DMS114 treated with DMSO at 0.1 percent for 48 hours (cell line): ENCODE data around the gene PKIG.
"Not testable (repeated sequence)": the region's sequence is repeated elsewhere in the genome, so short reads cannot be mapped to it uniquely, and the experiment has no call there.

Source experiments
- DNase-seq: peaks from one replicate; lab custom pipeline; 2025; ENCODE audit not compliant: unreplicated experiment; lab: John Stamatoyannopoulos, UW

PKIG gene

GRCh38 chr20:44571362-44571988 is 10.9 kb upstream of the PKIG start:
- DNase-seq, result no peak

- DNase-seq, result peak; percentile 16
Observed at GRCh38 chr20:44572551-44573500, 9.6 kb upstream of the PKIG start.

DNA sequence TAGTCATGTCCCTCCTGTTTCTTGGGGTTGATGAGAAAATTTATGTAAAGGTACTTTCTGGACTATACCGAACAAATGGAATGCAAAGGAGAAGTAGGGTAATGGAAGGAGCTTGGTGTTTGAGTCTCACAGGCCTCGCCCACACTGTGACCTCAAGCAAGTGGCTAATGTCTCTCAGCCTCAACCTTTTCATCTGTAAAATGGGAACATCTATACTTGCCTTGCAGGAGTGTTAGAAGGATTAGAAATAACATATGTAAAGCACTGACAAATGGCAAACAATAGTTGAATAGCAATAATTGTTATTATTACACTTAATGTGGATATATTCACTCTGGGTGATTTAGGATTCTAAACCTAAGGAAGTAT is 8.9 kb upstream of the PKIG start:
- no peak for DNase-seq

DNA sequence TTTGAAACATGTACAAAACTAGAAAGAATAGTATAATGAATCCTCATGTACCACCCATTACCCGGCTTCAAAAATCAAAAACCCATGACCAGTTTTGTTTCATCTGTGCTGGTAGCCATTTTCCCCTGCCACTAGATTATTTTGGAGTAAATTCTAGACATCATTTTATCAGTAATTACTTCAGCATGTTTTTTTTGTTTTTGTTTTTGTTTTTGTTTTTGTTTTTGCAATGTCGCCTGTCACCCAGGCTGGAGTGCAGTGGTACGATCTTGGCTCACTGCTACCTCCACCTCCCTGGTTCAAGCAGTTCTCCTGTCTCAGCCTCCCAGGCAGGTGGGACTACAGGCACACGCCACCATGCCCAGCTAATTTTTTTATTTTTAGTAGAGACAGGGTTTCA is 8.0 kb upstream of the PKIG start:
- DNase-seq, result no peak

DNA sequence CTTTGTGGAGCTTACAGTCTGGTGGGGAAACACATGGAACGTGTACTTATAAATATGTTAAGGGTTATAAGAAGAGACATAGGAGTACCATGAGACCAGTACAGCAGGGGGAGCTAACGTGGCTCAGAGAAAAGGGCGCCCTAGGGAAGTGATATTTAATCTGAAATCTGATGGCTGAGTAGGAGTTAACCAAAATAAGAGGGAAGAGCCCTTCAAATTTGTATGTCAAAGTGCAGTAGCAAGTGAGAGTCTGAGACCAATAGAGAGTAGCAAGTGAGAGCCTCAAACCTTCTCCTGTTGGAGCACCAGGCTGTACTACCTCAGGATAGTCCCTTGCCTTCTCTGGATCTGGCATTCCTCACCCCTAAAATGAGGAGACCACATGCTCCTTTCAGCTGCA is 6.1 kb upstream of the PKIG start:
- DNase-seq, result no peak

- DNase-seq, result no peak
Observed at GRCh38 chr20:44579313-44580081, 2.9 kb upstream of the PKIG start.

- no peak for DNase-seq
Observed at GRCh38 chr20:44580581-44581268, 1.7 kb upstream of the PKIG start.

- no peak for DNase-seq
Observed at GRCh38 chr20:44581515-44581914, 864 bp upstream of the PKIG start.

DNA sequence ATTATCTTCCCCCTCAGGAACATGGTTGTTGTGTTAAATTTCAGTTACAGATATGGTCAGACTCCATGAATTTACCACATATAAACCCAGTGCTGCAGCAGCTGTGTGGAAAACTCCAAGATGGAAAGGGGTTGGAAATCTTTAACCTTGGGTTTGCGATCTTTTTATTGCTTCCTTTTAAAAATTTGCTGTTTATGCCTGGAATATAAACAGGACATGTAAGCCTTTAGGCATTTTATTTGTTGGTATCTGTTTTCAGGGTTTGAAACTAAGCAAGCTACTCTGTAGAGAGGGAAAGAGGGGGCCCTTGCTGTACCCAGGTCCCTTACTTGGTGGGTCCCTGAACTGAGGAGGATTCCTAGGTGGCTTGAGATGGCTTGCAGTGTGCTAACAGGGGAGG is 778 bp downstream of the PKIG start:
- DNase-seq, result no peak

DNA sequence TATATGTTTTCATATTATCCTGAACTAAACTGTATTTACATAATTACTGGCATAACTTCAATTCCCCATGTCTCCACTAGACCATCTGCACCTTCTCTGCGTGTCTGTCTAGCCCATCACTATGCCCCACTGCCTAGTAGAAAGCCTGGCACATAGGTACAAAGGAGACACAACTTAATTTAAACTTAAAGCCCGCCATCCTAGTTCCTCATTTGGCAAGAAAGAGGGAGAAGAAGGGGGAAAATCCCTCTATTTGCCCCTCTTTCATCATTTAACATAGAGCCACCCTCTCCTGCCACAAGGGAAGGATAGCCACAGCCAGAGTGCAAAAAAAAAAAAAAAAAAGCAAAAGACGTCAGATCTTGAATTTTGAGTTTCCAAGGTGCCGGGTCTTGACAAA is 1.8 kb downstream of the PKIG start:
- DNase-seq, result no peak

DNA sequence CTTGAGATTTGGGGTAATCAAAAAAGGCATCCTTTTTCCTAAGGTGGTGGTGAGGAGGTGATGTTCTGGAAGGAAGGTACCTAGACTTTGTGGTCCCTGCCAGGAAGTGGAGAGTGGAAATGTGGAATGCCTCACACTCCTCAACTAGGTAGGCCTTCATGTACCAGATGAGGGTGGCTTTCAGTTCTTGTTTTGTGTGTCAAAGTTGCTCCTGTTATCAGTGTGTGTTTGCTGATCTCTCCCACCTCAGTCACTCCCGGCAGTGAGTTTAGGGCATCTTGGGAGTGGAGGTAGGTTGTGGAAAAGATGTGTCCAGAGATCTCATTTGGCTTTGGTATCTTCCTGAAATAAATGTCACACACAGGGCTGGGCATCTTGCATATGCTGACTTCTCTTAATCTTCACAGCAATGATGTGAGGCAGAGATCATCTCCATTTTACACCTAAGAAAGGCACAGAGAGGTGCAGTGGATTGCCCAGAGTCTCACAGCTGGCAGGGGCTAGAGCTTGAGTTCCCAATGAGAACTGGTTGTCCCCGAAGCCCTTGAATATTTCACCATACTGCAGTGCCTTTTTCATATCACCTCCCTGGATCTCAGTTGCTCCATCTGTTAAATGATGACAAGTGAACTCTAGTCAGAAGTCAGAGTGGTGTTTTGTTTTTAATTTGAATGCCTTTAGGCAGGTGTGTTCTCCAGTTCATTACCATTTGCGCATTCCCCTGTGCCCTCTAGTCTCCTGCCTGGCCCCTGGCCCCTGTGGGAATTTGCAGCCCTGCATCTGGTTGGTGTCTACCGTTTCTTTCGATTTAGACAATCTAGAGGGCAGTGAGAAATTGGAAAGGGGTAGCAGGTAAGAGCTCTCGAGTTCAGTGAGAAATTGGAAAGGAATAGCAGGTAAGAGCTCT is 2.9 kb downstream of the PKIG start:
- no peak for DNase-seq

DNA sequence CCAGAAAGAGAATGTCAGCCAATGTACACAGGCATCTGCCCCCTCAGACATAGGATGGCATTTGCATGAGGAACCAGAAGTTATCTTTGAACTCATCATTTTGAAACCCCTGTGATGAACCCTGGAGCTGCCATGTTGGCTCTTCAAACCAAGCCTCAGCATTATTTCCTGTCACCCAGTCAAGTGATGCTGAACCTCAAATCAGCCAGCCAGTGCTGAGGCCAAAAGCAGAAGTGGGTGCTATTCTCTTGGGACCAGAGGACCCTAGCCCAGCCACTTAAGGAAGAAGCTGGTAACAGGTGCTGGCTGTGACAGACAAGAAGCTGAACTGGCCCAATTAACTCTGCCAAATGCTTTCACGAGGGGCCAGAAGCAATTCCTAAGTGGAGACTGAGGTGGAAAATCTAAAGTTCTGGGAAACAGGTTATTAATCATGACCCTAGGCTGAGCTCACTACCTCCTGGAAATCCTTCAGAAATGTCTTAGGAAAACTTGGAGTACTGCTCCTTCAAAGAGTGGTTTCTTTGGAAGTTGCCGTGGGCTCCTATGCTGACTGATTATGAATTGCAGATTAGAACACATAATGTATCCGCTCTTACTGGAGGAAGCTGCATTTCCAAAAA is 4.0 kb downstream of the PKIG start:
- DNase-seq, result no peak

DNA sequence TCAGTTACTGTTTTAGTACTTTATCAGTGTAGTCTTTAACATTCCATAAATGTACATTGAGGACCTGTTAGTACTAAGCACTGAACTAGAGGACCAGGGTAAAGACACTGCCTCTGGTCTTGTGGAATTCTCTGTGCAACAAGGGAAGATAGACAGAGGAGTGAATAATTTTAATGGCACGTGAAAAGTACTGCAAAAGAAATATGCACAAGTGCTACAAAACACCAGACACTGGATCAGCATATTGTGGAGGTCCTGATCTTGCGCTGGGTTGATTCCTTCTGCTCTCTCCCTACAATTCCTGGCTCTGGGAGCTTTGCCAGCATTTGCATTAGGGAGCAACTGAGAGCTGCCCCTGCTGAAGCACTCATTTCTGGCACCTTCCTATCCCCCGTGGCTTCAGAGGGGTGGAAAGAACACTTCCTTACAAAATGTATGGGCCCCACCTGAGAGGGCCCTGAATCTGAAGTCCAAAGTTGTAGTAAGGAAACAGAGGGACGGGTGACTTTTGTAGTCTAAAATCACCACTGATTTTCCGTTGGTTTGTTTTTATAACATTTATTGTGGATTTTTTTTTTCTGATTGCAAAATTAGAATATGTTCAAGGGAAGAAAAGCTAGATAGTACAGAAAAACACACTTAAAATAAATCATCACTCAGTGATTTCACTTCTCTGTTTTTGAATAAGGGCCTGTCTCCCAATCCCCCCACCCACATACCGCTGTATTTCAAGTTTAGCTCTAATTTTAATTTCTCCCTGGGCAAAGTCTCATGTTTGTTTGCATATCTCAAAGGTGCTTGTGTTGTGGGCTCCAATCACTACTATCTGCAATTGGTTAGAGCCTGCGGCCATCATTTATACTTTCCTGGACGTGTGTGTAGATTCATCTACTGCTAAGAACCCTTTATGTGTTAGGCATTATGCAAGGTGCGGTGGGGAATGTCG is 4.9 kb downstream of the PKIG start:
- no peak for DNase-seq

GRCh38 chr20:44588321-44588720 is 5.9 kb downstream of the PKIG start:
- DNase-seq, result not testable (repeated sequence)

DNA sequence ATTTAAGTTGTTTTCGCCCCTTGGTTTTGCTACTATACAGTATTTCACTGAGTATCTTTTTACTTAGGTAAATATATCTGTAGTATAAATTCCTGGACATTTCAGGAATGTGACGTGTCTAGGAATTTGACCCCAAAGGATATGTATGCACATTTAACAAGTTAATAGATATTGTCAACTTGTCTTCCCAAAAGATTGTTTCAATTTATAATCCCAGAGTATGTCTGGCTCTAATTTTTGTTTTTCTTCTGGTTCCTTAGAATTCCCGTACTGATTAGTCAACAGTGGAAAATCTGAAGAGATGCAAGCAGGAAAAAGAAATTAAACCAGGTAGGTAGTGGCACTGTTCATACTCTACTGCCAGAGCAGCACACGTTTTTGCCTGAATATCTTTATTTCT is 7.2 kb downstream of the PKIG start:
- DNase-seq, result no peak

DNA sequence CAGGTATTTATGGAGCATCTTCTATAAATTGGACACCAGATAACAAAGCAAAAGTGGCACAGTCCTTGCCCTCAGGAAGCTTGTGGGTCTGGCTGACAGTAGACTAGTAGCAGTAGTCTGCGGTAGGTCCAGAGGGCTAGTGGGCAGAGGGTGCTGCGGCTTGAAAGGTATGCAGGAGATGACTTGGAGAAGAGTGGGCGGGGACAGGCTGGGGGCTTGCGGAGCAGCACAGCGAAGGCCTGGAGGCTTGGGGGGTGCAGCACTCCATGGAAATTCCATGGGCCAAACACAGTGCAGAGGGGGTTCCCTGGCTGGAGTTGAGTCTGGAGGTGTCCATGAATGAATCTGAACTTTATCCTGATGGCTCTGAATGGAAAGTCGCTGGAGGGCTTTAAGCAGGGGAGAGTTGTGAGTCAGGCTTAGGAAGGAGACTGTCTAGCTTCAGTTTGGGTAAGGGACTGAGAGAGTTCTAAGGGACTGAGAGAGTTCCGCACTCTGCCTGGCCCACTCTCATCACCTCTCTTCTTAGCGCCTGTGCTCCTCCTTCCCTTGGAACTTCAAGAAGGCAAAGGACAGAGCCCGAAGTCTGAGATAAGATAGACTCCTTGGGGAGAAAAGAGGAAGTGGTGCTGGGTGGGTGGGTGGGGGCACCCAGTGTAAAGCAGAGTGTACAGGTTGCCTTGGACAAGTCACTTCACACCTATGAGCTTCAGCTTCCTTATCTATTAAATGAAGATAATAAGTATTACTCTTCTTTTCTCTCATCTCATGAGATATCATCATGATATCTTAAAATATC is 8.8 kb downstream of the PKIG start:
- no peak for DNase-seq

- DNase-seq, result no peak
Observed at GRCh38 chr20:44592366-44592765, 10.0 kb downstream of the PKIG start.

DNA sequence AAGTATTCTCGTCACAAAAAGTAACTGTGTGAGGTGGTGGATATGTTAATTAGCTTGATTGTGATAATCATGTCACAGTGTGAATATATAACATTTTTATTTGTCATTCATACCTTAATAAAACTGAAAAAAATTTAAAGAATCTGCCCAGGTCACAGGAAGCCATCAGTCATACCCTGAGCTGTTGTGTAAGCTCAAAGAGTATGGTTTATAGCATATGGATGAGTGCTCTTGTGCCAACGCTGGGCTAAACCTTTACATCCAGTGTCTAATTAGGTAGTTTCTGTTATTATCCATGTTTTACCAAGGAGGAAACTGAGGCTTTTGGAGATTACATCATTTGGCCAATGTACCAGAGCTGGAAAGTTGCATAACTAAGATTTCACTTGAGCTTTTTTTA is 11.4 kb downstream of the PKIG start:
- DNase-seq, result no peak
